ENCODE data around the gene TOP1. TPM values are rescaled to one million over a fixed set of nuclear protein-coding genes. Genes with fewer than 3 reads are reported as not detected.

Gene TOP1
- total RNA-seq, 1 donor from 2014 or later, result 16.2 TPM

DNA sequence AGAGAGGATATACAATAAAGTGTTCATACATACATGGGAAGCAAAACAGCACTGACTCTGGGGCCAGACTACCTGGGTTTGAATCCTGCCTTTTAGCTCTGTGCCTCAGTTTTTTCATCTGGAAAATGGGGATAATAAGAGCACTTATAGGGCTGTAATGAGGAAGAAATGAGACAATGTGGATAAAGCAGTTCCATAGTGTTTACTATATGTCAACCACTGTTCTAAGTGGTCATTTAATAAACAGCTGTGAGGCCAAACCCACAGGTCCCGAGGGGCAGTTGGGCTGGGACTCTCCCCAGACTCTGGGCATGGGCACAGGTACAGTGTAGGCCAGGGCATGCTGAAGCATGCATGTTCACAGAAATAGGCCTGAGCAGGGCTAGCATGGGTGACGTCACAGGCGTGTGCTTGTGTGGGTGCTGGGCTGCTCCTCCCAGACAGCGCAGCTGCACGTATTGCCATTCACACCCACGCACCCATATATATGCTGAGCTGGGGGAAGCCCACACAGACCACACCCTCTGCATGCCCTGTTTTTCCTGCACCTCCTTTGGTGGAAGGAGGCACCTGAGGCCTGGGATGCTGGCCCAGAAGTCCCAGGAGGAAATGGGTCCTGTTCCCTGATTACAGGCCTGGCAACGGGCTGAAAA is 105.2 kb downstream of the TOP1 start:
- TF ChIP-seq, protein P1, sequence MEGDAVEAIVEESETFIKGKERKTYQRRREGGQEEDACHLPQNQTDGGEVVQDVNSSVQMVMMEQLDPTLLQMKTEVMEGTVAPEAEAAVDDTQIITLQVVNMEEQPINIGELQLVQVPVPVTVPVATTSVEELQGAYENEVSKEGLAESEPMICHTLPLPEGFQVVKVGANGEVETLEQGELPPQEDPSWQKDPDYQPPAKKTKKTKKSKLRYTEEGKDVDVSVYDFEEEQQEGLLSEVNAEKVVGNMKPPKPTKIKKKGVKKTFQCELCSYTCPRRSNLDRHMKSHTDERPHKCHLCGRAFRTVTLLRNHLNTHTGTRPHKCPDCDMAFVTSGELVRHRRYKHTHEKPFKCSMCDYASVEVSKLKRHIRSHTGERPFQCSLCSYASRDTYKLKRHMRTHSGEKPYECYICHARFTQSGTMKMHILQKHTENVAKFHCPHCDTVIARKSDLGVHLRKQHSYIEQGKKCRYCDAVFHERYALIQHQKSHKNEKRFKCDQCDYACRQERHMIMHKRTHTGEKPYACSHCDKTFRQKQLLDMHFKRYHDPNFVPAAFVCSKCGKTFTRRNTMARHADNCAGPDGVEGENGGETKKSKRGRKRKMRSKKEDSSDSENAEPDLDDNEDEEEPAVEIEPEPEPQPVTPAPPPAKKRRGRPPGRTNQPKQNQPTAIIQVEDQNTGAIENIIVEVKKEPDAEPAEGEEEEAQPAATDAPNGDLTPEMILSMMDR (conservative IDR thresholded peaks at IDR 0.05; ENCODE audit: low read depth, low read length), result no peak
- no peak overlapping the region for H3K4me3 ChIP-seq (ENCODE audit: low read depth, low read length)
- DNase-seq (ENCODE audit: low read depth), result no peak

- no peak overlapping the region for H3K4me3 ChIP-seq (ENCODE audit: low read depth, low read length)
- DNase-seq (ENCODE audit: low read depth), result no peak
- TF ChIP-seq, protein P1 (conservative IDR thresholded peaks at IDR 0.05; ENCODE audit: low read depth, low read length), result no peak
Observed at GRCh38 chr20:41134362-41135186, 106.0 kb downstream of the TOP1 start.

DNA sequence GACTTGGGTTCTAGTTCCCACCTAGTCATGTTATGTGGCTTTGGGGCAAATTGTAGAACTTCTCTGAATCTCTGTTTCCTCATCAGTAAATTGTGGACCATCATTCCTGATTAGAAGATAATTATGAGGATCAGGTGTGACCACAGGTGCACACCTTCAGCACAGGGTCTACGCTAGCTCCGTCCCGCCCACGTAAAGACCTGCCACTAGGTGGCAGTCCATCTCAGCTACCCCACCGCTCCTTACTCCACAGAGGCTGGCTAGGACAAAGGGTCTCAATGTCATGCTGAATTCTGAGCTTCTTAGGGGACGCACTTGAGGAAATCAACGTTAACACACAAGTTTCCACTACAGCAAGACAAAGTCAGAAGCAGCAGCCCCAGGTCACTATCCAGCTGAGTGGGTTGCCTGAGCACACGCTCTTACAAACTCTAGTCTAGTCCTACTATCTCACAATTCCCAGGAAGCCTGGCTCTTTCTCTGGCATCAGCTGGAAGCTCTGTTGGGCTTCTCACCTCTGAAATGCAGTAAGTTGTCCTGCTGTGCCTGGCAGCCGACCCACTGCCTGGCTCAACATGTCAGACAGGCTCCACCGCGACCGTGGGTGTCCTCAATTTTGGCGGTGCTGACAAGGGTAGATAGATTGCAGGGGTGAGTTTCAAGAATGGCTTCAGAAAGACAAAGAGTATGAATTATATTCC is 106.7 kb downstream of the TOP1 start:
- no peak overlapping the region for H3K4me3 ChIP-seq (ENCODE audit: low read depth, low read length)
- DNase-seq (ENCODE audit: low read depth), result no peak
- TF ChIP-seq, protein P1 (conservative IDR thresholded peaks at IDR 0.05; ENCODE audit: low read depth, low read length), result peak; percentile 95

DNA sequence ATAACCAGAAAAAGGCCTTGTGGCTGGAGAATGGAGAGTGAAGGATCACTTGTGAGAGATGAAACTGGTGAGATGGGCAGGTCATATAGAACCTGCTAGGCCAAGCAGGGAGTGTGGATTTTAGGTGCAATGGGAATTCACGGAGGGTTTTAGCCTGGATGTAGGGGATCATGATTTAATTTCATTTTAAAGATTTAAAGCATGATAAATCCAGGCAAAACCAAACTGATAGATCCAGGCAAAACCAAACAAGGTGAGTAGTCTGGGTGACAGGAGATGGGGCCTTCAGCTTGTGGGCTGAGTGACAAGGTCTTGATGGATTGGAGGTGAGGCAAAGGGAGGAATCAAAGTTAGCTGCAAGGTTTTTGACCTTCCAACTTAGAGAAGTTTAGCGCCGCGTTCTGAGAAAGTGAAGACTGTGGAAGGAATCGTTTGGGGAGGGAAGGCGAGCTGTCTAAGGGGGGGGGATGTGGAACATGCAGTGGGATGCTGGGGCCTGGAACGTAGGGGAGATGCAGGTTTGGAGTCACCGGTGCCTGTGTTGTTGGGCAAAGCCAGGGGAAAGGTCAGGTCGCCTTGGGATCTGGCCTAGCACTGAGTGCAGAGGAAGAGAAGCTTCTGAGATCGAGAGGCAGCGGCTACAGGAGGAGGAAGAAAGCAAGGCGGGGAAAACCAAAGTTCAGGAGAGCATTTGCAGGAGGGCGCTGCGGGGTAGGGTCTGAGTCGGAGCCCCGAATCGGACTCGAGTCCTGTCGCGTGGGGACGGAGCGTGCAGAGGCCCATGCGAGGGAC is 107.5 kb downstream of the TOP1 start:
- no peak for DNase-seq (ENCODE audit: low read depth)
- TF ChIP-seq, protein P1 (conservative IDR thresholded peaks at IDR 0.05; ENCODE audit: low read depth, low read length), result no peak
- peak overlapping the region; percentile 68 for H3K4me3 ChIP-seq (ENCODE audit: low read depth, low read length)

DNA sequence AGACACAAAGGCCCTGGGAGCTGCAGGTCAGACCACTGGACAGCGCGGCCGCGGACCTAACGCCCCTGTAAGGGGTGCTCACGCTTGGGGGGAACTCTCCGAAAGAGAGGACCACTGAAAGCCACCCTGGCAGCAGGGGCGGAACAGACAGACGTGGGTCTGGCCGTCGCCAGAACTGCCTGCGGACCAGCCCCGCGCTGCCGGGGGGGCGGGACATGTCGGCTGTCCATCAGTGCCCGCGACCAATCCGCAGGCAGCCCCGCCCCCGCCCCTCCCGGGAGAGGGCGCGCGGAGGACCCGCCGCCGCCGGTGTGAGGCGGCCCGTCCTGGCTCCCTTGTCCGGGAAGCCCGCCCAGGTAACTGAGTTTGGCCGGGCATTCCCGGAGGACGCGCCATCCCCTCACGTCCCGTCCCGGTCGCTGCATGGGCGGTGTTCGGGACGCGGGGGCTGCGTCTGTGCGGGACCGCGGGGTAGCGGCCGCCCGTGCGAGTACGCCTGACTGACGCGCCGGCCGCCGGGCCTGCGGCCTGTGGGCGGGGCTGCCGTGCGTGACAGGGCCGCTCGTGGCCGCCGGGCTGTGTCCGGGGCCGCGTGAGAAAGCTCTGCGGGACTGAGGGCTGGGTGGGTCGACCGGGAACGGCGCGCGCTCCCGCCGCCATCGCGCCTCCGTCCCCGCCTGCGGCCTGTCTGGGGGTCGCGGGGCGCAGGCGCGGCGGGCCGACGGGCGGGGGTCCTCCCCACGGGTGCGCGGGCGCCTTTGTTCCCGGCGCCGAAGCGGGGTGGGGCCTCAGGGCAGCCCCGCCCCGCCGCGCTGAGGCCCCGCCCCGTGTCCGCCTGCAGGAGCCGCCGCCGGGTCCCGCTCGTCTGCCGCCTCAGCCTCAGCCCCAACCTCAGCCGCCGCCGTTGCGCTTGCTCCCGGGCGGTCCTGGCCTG is 108.3 kb downstream of the TOP1 start, which contains the start of gene PLCG1:
TSS of gene PLCG1 (plus strand) at position 864 of the 934 bp plus-strand sequence. CDS start 99 bp downstream, outside the sequence.
- TF ChIP-seq, protein P1 (conservative IDR thresholded peaks at IDR 0.05; ENCODE audit: low read depth, low read length), result no peak
- no peak for DNase-seq (ENCODE audit: low read depth)
- peak within 1 kb of the TSS; percentile 68 for H3K4me3 ChIP-seq (ENCODE audit: low read depth, low read length)

Data from epithelial cell of proximal tubule (primary cell).